Measurements from ENCODE around the gene SLC7A14. TPM values are rescaled to one million over a fixed set of nuclear protein-coding genes. Genes with fewer than 3 reads are reported as not detected.

SLC7A14 gene
- total RNA-seq, 1 donor from 2014 or later: 0.07 TPM

DNA sequence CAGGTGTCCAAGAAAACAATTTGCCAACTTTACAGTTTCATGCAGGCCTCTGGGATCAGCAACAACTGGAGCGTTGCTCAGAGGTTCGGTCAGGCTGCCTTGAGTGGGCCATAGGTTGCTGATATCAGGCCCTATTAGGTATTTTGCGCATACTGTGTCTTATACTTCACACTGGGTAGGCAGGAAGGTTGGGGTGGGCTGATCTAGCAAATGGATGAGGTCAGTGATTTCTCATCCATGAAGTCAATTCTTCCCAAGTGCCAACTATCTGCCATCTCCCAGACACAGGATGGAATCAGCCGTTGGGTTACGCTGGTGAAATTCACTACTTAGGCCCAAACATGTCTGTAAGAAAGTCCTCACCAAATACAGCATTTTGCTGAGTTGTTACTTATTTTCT, 77.6 kb downstream of the SLC7A14 start:
- Mint-ChIP-seq H3K27me3 (ENCODE audit: low read depth) (no peaks in the 10 kb centered on the region), H3K4me3 (no peak overlapping the region), H3K4me1 (peaks cover 4% of the 10 kb centered on the region), H3K9me3 (no peaks in the 10 kb centered on the region), H3K27ac (ENCODE audit: unreplicated experiment) (no peak overlapping the region), H3K36me3 (ENCODE audit: low read depth) (no peaks in the 10 kb centered on the region)
- TF ChIP-seq, protein P1, sequence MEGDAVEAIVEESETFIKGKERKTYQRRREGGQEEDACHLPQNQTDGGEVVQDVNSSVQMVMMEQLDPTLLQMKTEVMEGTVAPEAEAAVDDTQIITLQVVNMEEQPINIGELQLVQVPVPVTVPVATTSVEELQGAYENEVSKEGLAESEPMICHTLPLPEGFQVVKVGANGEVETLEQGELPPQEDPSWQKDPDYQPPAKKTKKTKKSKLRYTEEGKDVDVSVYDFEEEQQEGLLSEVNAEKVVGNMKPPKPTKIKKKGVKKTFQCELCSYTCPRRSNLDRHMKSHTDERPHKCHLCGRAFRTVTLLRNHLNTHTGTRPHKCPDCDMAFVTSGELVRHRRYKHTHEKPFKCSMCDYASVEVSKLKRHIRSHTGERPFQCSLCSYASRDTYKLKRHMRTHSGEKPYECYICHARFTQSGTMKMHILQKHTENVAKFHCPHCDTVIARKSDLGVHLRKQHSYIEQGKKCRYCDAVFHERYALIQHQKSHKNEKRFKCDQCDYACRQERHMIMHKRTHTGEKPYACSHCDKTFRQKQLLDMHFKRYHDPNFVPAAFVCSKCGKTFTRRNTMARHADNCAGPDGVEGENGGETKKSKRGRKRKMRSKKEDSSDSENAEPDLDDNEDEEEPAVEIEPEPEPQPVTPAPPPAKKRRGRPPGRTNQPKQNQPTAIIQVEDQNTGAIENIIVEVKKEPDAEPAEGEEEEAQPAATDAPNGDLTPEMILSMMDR (conservative IDR thresholded peaks at IDR 0.05): no peak
- DNase-seq (ENCODE audit: low read depth, low spot score): no peak

DNA sequence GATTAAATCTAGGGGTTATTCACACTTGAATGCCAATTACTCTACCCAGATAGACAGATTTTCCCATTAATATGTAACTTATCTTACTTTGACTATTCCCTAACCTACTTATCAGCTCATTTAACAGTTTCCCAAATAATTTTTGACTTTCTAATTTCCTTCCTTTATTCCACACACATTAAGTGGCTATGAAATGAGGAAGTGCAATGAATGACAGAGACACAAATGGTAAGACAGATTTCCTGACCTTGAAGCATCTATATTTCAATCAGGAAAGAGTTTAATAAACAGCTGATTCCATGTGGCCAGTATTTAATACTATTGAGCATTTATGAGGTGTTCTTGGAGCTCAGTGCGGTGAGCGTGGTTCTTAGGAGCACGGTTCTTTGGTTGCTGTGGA, 78.8 kb downstream of the SLC7A14 start:
- TF ChIP-seq, protein P1 (conservative IDR thresholded peaks at IDR 0.05): no peak
- Mint-ChIP-seq H3K27me3 (ENCODE audit: low read depth) (no peaks in the 10 kb centered on the region), H3K4me3 (no peak overlapping the region), H3K36me3 (ENCODE audit: low read depth) (no peaks in the 10 kb centered on the region), H3K27ac (ENCODE audit: unreplicated experiment) (peak overlapping the region; percentile 22), H3K9me3 (no peaks in the 10 kb centered on the region), H3K4me1 (peaks cover 4% of the 10 kb centered on the region)
- DNase-seq (ENCODE audit: low read depth, low spot score): no peak

DNA sequence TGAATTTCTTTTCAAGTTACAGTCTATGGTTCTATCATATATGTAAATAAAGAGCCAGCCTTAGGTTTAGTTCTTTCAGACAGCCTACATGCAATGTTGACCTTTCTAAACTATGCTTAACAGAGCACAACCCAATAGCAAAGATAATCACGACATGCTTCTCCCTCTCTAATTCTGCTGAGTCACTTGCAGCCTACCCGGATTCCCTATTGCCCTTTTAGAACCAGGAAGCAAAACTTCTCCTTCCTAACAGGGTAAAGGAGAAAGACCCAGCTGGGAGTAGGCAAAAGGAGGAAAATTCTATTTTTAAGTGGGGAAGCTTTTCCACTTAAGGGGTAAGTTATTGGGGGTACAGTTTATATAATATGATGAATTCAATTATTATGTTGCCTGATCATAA, 79.3 kb downstream of the SLC7A14 start:
- H3K27me3 Mint-ChIP-seq (ENCODE audit: low read depth): no peaks in the 10 kb centered on the region
- no peaks in the 10 kb centered on the region for H3K36me3 Mint-ChIP-seq (ENCODE audit: low read depth)
- no peak overlapping the region for H3K27ac Mint-ChIP-seq (ENCODE audit: unreplicated experiment)
- H3K4me1 Mint-ChIP-seq: peaks cover 4% of the 10 kb centered on the region
- no peak overlapping the region for H3K4me3 Mint-ChIP-seq
- TF ChIP-seq, protein P1 (conservative IDR thresholded peaks at IDR 0.05): no peak
- H3K9me3 Mint-ChIP-seq: no peaks in the 10 kb centered on the region
- DNase-seq (ENCODE audit: low read depth, low spot score): no peak

DNA sequence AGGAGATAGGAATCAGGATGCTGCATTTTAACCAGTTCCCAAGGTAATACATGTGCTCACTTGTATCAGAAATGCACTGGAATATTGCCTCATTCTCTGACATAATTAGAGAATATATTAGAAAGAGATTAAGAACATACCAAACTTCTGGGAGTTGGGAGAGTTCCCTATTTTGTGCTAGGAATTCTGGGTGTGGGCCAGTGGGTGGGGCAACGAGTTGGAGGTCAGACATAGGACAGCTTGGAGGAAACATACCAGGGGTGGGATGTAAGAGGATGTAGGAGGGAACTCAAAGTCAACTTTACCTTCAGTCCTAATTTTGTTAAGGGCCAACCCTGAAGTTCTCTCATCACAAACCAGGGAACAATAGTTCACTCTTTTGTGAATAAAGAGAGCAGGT, 83.6 kb downstream of the SLC7A14 start:
- TF ChIP-seq, protein P1 (conservative IDR thresholded peaks at IDR 0.05): no peak
- Mint-ChIP-seq H3K27me3 (ENCODE audit: low read depth) (no peaks in the 10 kb centered on the region), H3K4me1 (peaks cover 4% of the 10 kb centered on the region), H3K27ac (ENCODE audit: unreplicated experiment) (no peak overlapping the region), H3K4me3 (no peak overlapping the region), H3K9me3 (no peaks in the 10 kb centered on the region), H3K36me3 (ENCODE audit: low read depth) (no peaks in the 10 kb centered on the region)
- DNase-seq (ENCODE audit: low read depth, low spot score): no peak

DNA sequence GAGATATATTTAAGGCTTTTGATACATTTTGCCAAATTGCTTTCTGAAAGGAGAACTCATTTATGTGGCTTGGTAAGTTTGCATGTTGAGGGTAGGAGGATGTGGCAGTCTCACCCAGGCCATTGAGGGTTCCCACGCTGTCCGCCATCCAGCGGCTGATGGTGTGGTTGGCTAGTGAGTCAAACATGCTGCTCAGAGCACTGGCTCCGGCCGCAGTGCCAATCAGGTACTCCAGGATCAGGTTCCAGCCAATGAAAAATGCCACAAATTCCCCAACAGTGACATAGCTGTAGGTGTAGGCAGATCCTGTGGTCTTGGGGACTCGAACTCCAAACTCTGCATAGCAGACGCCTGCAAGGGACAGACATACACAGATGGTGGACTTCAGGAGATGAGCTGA, 84.9 kb downstream of the SLC7A14 start:
- Mint-ChIP-seq H3K27ac (ENCODE audit: unreplicated experiment) (no peak overlapping the region), H3K4me1 (no peaks in the 10 kb centered on the region), H3K4me3 (no peak overlapping the region), H3K27me3 (ENCODE audit: low read depth) (no peaks in the 10 kb centered on the region), H3K9me3 (no peaks in the 10 kb centered on the region), H3K36me3 (ENCODE audit: low read depth) (no peaks in the 10 kb centered on the region)
- DNase-seq (ENCODE audit: low read depth, low spot score): no peak
- TF ChIP-seq, protein P1 (conservative IDR thresholded peaks at IDR 0.05): no peak

DNA sequence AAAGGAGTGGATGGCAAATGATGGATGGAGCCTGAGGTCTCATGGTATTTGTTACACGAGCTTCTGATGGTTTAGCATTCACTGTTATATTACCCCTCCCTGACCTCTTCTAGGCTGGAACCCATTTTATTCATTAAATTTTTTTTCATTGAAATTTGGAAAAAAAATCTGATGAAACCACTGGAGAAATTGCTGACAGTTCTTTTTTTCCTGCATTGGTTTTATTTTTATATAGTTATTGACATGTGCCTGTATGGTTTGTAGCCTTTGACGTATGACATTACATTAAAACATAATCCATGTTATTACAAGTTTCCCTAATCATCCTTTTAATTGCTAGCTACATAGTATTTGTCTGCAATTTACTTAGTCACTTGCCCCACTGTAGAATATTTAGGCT, 85.4 kb downstream of the SLC7A14 start:
- Mint-ChIP-seq H3K4me3 (no peak overlapping the region), H3K9me3 (no peaks in the 10 kb centered on the region), H3K27ac (ENCODE audit: unreplicated experiment) (no peak overlapping the region)

More for the DNA sequence above, 85.4 kb downstream of the SLC7A14 start:
- H3K27me3 Mint-ChIP-seq (ENCODE audit: low read depth): no peaks in the 10 kb centered on the region
- TF ChIP-seq, protein P1 (conservative IDR thresholded peaks at IDR 0.05): no peak
- no peak for DNase-seq (ENCODE audit: low read depth, low spot score)
- no peaks in the 10 kb centered on the region for H3K36me3 Mint-ChIP-seq (ENCODE audit: low read depth)
- no peaks in the 10 kb centered on the region for H3K4me1 Mint-ChIP-seq

All from neural crest cell (in vitro differentiated cells).